HG02840 (cell line): ENCODE results near the gene KCNK3.
"Not testable (repeated sequence)": the region's sequence is repeated elsewhere in the genome, so short reads cannot be mapped to it uniquely, and the experiment has no call there.

Source experiments
- ATAC-seq: cut with Tn5 transposase; IDR thresholded peaks from one replicate; pipeline ENCODE4 v1.9.1; 2021; ENCODE audit warnings: mild to moderate bottlenecking, moderate library complexity, moderate number of reproducible peaks; ENCODE audit not compliant: unreplicated experiment, low FRiP score

The KCNK3 gene

DNA sequence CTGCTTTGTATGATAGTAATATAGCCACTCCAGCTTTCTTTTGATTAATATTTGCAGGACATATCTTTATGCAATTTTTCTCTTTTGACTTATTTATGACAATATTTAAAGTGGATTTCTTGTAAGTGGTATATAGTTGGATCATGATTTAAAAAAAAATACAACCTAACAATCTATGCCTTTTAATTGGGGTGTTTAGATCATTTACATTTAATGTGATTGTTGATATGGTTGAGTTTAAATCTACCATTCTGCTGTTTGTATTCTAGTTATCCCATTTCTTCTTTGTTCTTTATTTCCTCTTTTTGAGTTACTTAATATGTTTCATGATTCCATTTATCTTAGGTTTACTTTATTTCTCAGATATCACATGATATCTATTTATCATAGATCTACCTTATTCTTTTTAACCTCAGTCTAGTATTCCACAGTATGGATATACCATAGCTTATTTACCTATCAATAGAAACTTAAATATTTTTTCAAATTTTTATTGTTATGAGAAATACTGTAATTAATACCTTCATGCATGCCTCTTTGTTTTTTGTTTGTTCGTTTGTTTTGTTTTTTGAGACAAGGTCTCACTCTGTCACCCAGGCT, 32.1 kb upstream of the KCNK3 start:
- no peak for ATAC-seq

DNA sequence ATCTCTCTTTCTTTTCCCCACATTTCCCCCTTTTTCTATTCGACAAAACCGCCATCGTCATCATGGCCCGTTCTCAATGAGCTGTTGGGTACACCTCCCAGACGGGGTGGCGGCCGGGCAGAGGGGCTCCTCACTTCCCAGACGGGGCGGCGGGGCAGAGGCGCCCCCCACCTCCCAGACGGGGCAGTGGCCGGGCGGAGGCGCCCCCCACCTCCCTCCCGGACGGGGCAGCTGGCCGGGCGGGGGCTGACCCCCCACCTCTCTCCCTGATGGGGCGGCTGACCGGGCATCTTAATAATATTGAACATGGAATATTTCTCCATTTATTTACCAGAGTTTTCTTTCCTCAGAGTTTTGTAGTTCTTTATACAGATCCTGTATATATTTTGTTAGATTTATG, 27.2 kb upstream of the KCNK3 start:
- ATAC-seq, result not testable (repeated sequence)

GRCh38 chr2:26666671-26667070, 25.9 kb upstream of the KCNK3 start:
- ATAC-seq, result no peak

DNA sequence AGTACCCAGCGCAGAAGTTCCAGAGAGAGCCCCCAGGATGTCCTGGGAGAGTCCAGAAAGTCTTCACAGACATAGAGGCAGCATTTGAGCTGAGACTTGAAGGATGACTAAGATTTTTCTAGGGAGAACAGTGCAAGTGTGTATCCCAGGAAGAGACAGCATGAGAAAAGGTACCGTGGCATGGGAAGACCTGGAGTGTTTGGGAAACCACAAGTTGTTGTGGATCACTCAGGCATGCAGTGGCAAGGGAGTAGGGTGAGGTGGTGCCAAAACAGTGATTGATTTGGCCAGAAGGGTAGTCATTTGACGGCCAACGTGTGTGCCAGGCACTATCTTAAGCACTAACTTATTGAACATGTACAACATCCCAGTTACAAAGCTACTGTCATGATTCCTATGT, 24.5 kb upstream of the KCNK3 start:
- ATAC-seq, result no peak

GRCh38 chr2:26668856-26669750, 23.4 kb upstream of the KCNK3 start:
- ATAC-seq, result no peak

- no peak for ATAC-seq
Measured at GRCh38 chr2:26670171-26670570, 22.4 kb upstream of the KCNK3 start.

DNA sequence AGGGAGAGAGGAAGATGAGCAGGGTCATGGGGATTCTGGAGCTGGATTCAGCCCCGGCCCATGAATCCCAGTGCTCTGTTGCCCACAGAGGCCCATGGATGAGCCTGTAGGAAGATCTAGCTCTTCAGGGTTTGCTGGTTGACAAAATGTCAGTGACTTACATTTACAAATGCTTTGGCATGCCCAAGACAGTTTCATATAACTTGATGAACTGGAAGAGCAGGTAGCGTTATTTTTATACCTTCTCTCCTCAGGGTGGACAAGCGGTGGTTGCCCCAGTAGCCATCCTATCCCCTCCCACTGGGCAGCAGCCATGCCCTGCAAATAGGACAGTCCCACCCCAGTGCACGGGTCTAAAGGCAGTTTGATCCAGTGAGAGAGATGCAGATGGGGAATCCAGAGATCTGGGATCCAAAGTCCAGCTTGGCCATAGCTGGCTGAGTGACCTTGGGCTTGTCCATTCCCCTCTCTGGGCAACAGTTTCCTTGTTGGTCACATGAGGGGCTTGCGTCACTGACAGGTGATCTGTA, 21.5 kb upstream of the KCNK3 start:
- ATAC-seq, result no peak

DNA sequence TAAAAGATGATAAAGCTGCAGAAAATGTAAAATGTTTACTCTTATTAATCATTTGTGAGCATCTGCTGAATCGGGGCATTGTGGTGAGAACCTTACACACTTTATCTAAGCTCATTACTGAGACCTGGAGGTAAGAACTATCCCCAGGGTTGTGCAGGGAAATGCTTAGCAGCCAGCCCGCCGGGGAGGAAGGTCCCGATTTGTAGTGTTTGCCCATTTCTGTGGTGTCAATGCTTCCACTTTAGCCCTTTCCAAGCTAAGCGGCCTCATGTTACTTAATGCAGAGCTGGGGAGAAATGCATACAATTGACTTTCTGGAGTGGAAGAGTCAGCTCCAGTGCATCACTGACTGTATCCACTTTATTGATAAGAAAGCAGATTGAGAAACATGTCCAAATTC, 20.8 kb upstream of the KCNK3 start:
- no peak for ATAC-seq

GRCh38 chr2:26672112-26672817, 20.3 kb upstream of the KCNK3 start:
- ATAC-seq, result no peak

DNA sequence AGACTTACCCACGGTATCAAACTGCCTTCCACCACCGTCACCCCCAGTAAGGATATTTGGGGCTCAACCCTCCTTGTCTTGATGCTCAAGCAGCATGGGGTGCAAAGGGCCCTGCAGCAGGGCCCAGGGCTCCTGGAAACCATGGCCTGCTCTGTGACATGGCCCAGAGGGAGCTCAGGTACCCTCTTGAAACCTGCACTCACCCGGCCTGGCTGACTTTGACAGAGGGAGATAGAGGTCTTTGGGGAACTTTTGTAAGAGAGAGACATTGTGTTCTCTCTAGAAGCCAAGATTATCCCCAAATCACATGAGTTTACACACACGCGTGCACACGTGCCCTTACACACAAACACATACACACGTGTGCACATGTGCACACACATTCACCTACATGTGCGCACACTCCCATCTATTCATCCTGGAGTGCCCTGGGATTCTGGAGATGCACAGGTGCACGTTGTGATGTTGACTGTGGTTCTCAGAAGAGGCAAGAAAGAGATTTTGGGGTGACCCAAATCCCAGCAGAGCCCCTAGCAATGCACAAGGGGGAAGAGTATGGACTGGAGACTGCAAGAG, 19.6 kb upstream of the KCNK3 start:
- no peak for ATAC-seq

- ATAC-seq, result no peak
Measured at GRCh38 chr2:26674002-26674751, 18.3 kb upstream of the KCNK3 start.

GRCh38 chr2:26674771-26675170, 17.8 kb upstream of the KCNK3 start:
- ATAC-seq, result no peak

GRCh38 chr2:26675651-26676255, 16.8 kb upstream of the KCNK3 start:
- no peak for ATAC-seq

DNA sequence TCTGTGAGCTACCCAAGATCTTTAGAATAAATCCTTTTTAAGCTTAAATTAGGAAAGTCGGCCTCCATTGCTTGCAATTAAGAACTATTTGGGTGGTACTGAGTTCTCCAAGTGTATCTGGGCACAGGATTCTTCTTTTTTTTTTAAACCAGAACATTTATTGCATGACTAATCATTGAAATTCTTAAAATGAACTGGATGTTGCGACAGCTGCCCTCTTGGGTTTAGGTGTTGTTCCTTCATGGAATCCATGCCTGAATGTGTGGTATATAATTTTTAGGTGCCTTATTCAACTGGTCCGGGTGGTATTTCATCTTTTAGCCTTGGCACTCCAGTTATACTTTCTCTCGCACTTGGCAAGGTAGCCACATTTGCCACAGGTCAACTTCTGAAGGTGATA, 14.5 kb upstream of the KCNK3 start:
- no peak for ATAC-seq

DNA sequence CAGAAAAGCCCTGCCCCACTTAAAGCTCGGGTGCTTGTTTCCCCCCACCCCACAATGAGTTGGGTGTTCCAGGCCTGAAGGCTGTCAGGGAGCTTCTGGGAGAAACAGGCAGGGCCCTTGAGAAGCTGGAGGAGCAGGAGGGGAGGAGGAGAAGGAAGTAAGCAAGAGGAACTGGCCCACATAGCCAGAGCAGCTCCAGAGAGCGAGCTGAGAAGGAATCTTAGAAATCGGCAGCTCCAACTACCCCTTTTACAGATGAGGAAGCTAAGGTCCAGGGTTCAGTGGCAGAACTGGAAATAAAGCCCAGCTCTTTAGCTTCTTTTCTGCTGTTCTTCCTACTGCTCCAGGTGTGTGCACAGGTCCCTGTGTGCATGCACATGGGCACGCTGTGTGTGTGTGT, 12.7 kb upstream of the KCNK3 start:
- no peak for ATAC-seq

GRCh38 chr2:26681656-26682055, 10.9 kb upstream of the KCNK3 start:
- no peak for ATAC-seq

GRCh38 chr2:26682155-26682554, 10.4 kb upstream of the KCNK3 start:
- no peak for ATAC-seq

GRCh38 chr2:26683583-26683982, 8.9 kb upstream of the KCNK3 start:
- no peak for ATAC-seq

- no peak for ATAC-seq
Measured at GRCh38 chr2:26685341-26685740, 7.2 kb upstream of the KCNK3 start.
